B cell (primary cell): ENCODE data around the gene SCAI. TPM values are rescaled to one million over a fixed set of nuclear protein-coding genes. Genes with fewer than 3 reads are reported as not detected.

ENCODE experiments used
- ATAC-seq: fragments of 200-7000 bp; cut with Tn5 transposase; one replicate; pipeline ENCODE4 v1.10.0; 2021; ENCODE audit warnings: low read depth, mild to moderate bottlenecking, moderate number of reproducible peaks, moderate library complexity
- CTCF ChIA-PET: fragments of 350-600 bp; sonication (Branson Sonifier 250); formaldehyde crosslinking; loops from one replicate; lab custom pipeline; 2021; ENCODE audit warnings: antibody characterized with exemption, inconsistent platforms; lab: Charles Lee
- POLR2A ChIA-PET: fragments of 350-600 bp; sonication (Branson Sonifier 250); formaldehyde crosslinking; loops from one replicate; lab custom pipeline; 2021; ENCODE audit warnings: antibody characterized with exemption; lab: Charles Lee
- DNase-seq: peaks from one replicate; pipeline ENCODE4 v3.0.0; 2013
- H2AFZ ChIP-seq: 2 replicates; pipeline ENCODE4 v1.6.1; 2012; ENCODE audit warnings: mild to moderate bottlenecking, low read depth, low read length; ENCODE audit not compliant: insufficient read depth, poor library complexity, severe bottlenecking
- H3K27ac ChIP-seq, 2 donors: 1 replicate in 1 of 2; 2 replicates in 1 of 2; pipeline ENCODE4 v1.5.1; 2012 to 2013; ENCODE audit warnings: low read length in 2 of 2, mild to moderate bottlenecking in 2 of 2, moderate library complexity in 1 of 2
- H3K27me3 ChIP-seq, 4 experiments: fragments of 200-600 bp in 1 of 4; sonication (generic) in 1 of 4; replicated peaks in 1 of 4; 1 replicate in 2 of 4; 2 replicates in 2 of 4; pipeline versions ENCODE4 v1.6.1 to v1.7.0; 2013 to 2016; ENCODE audit warnings: low read length in 3 of 4, mild to moderate bottlenecking in 2 of 4, mixed read lengths in 1 of 4, moderate library complexity in 1 of 4; ENCODE audit not compliant: insufficient read depth in 4 of 4, control insufficient read depth in 3 of 4; ENCODE audit errors: control extremely low read depth in 1 of 4
- H3K36me3 ChIP-seq, 2 experiments: replicated peaks in 1 of 2; 1 replicate in 1 of 2; 2 replicates in 1 of 2; pipeline versions ENCODE4 v1.6.1 to v1.7.1; 2013; ENCODE audit warnings: low read length in 1 of 2; ENCODE audit not compliant: insufficient read depth in 2 of 2, control insufficient read depth in 1 of 2; ENCODE audit errors: control extremely low read depth in 1 of 2, extremely low read depth in 1 of 2
- H3K4me1 ChIP-seq, 2 donors: fragments of 200-600 bp in 1 of 2; sonication (generic) in 1 of 2; 1 replicate in 1 of 2; 2 replicates in 1 of 2; pipeline versions ENCODE4 v1.5.1 to v1.6.1; 2013 to 2017; ENCODE audit warnings: low read length in 2 of 2; ENCODE audit not compliant: control insufficient read depth in 2 of 2, insufficient read depth in 2 of 2
- H3K4me2 ChIP-seq: replicated peaks from 2 replicates; pipeline ENCODE3; 2012; ENCODE audit warnings: mild to moderate bottlenecking, low read depth, low read length; ENCODE audit not compliant: poor library complexity, severe bottlenecking
- H3K4me3 ChIP-seq, 5 experiments: fragments of 200-600 bp in 1 of 5; sonication (generic) in 1 of 5; 1 replicate in 3 of 5; 2 replicates in 2 of 5; pipeline versions ENCODE4 v1.5.1 to v1.7.0; 2011 to 2016; ENCODE audit warnings: low read length in 4 of 5, mild to moderate bottlenecking in 4 of 5, low read depth in 2 of 5, control low read depth in 1 of 5, moderate library complexity in 1 of 5; ENCODE audit not compliant: insufficient read depth in 1 of 5; ENCODE audit errors: control extremely low read depth in 1 of 5, extremely low read depth in 1 of 5
- H3K79me2 ChIP-seq: fragments of 200-600 bp; sonication (generic); one replicate; pipeline ENCODE4 v1.6.0; 2016; ENCODE audit warnings: low read length; ENCODE audit not compliant: control insufficient read depth, insufficient read depth
- H3K9ac ChIP-seq: fragments of 200-600 bp; sonication (generic); 2 replicates; pipeline ENCODE4 v1.6.1; 2017; ENCODE audit warnings: mild to moderate bottlenecking, low read length, moderate library complexity
- H3K9me3 ChIP-seq, 3 donors: one replicate each; pipeline versions ENCODE4 v1.6.1 to v1.7.1; 2013; ENCODE audit warnings: low read length in 2 of 3; ENCODE audit not compliant: control insufficient read depth in 2 of 3, insufficient read depth in 1 of 3; ENCODE audit errors: control extremely low read depth in 1 of 3
- H4K20me1 ChIP-seq: 2 replicates; pipeline ENCODE4 v1.6.0; 2012; ENCODE audit warnings: mild to moderate bottlenecking, low read length; ENCODE audit not compliant: insufficient read depth, control insufficient read depth, poor library complexity, severe bottlenecking
- H3K27ac Mint-ChIP-seq: one replicate; pipeline ENCODE4 v1.8.0; 2021; ENCODE audit warnings: mixed read lengths
- H3K27me3 Mint-ChIP-seq: one replicate; pipeline ENCODE4 v1.8.0; 2021; ENCODE audit warnings: mixed read lengths
- H3K4me1 Mint-ChIP-seq: one replicate; pipeline ENCODE4 v1.8.0; 2021; ENCODE audit warnings: mixed read lengths
- H3K4me3 Mint-ChIP-seq: one replicate; pipeline ENCODE4 v1.8.0; 2021; ENCODE audit warnings: mixed read lengths
- H3K9me3 Mint-ChIP-seq: one replicate; pipeline ENCODE4 v1.8.0; 2022; ENCODE audit warnings: mixed read lengths; ENCODE audit not compliant: insufficient read depth
- EZH2 ChIP-seq: IDR thresholded peaks from 2 replicates; pipeline ENCODE4 v1.6.1; 2012; ENCODE audit warnings: borderline replicate concordance, low read depth, mild to moderate bottlenecking, moderate library complexity, low read length; ENCODE audit not compliant: insufficient read depth, poor library complexity, severe bottlenecking
- WGBS: methylation state at CpG from one replicate; pipeline ENCODE4 v1.1.5; 2013; ENCODE audit warnings: missing lambda C conversion rate; ENCODE audit not compliant: insufficient coverage; 5-methylcytosine and 5-hydroxymethylcytosine counted together
- intact Hi-C: fragments of 100-400 bp; cut with micrococcal nuclease; formaldehyde crosslinking; loops from one replicate; pipeline ENCODE4 v1.10.0; 2022
- polyA plus RNA-seq: library from polyadenylated mRNA; depleted of rRNA; stranded (reverse); fragments of >200 nt; gene quantifications from 2 replicates; pipeline ENCODE4 v1.2.3, GENCODE V29; 2012
- total RNA-seq, 2 donors: library from RNA; stranded (reverse); fragments of 120-200 nt in 1 of 2; gene quantifications; 1 replicate in 1 of 2; 2 replicates in 1 of 2; pipeline versions ENCODE4 v1.2.3 to v1.2.4, GENCODE V29; 2013 to 2022
- TF ChIP-seq, protein P1 (sequence below): fragments of 200-600 bp; IDR thresholded peaks from one replicate; pipeline ENCODE4 v1.8.0; 2022; ENCODE audit warnings: antibody characterized with exemption, mild to moderate bottlenecking

SCAI gene
- total and polyA plus RNA-seq, 2 donors (not counting 1 experiment from before 2014, with no cell fraction given): 3.8 to 19.8 TPM

- no peak overlapping the region for H3K27ac ChIP-seq
- intact Hi-C loops: loop anchor here (10.0 kb wide), 1 partner anchor 105 kb away; no protein-coding TSS in a partner anchor
- POLR2A ChIA-PET: no interaction called here
- H3K4me3 Mint-ChIP-seq: no peak overlapping the region
- peaks cover 13% of the 10 kb centered on the region for H3K4me1 Mint-ChIP-seq
- no peaks in the 10 kb centered on the region for H3K36me3 ChIP-seq
- H3K79me2 ChIP-seq: no peaks in the 10 kb centered on the region
- no peaks in the 10 kb centered on the region for H3K9me3 ChIP-seq
- peaks cover 15% of the 10 kb centered on the region in 2 donors for H3K4me1 ChIP-seq
- no peak for TF ChIP-seq EZH2
- TF ChIP-seq, protein P1, sequence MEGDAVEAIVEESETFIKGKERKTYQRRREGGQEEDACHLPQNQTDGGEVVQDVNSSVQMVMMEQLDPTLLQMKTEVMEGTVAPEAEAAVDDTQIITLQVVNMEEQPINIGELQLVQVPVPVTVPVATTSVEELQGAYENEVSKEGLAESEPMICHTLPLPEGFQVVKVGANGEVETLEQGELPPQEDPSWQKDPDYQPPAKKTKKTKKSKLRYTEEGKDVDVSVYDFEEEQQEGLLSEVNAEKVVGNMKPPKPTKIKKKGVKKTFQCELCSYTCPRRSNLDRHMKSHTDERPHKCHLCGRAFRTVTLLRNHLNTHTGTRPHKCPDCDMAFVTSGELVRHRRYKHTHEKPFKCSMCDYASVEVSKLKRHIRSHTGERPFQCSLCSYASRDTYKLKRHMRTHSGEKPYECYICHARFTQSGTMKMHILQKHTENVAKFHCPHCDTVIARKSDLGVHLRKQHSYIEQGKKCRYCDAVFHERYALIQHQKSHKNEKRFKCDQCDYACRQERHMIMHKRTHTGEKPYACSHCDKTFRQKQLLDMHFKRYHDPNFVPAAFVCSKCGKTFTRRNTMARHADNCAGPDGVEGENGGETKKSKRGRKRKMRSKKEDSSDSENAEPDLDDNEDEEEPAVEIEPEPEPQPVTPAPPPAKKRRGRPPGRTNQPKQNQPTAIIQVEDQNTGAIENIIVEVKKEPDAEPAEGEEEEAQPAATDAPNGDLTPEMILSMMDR: no peak
- DNase-seq (no peak), ATAC-seq (no peak)
- H3K27ac Mint-ChIP-seq: no peak overlapping the region
- H2AFZ ChIP-seq: no peak overlapping the region
- H3K4me2 ChIP-seq: no peak overlapping the region
- no peaks in the 10 kb centered on the region for H3K27me3 ChIP-seq
- no peak overlapping the region for H3K9ac ChIP-seq
- no peaks in the 10 kb centered on the region for H3K27me3 Mint-ChIP-seq
- H3K4me3 ChIP-seq: no peak overlapping the region
- WGBS: 89% methylated on average over 2 of the region's 2 CpGs
- CTCF ChIA-PET: no interaction called here
- H4K20me1 ChIP-seq: no peaks in the 10 kb centered on the region
- H3K9me3 Mint-ChIP-seq: no peaks in the 10 kb centered on the region
Measured at GRCh38 chr9:124949387-124949786, 193.9 kb downstream of the SCAI start.

DNA sequence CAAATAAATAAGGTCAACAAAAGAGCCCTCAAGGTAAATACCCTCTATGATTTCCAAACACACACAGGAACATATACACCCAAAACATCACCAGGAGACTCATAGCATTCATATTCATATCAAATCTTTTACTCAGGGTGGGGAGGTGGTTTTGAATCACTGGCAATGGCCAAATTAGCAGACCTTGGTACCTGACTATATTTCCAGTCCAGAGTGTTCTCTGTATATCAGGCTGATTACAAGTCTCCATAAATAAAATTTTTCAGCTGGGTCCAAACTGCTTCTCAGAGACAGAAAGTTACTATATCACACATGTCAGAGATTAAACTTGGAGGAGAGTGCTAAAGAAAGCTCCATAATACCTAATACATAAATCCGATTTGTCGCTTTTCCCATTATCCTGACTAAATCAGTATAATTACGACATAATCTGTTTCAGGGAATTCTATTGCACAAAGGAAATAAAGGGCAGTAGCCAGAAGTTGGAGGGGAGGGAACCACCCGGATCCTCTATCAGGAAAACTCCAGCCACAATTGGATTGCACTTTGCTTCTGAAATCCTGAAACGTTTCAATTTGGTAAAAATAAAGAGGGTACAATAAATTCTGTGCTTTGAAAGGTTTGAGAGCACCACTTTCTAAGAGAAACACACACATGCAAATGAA lies 195.5 kb downstream of the SCAI start:
- no CpG with 5 or more reads among the region's 5 CpGs for WGBS
- Mint-ChIP-seq H3K9me3 (no peaks in the 10 kb centered on the region), H3K27ac (no peak overlapping the region), H3K27me3 (no peaks in the 10 kb centered on the region), H3K4me1 (peaks cover 13% of the 10 kb centered on the region), H3K4me3 (no peak overlapping the region)
- Histone ChIP-seq H3K27me3 (no peaks in the 10 kb centered on the region), H3K4me1 (peaks cover 15% of the 10 kb centered on the region in 2 donors), H3K9ac (no peak overlapping the region), H3K79me2 (no peaks in the 10 kb centered on the region), H3K27ac (no peak overlapping the region), H3K9me3 (no peaks in the 10 kb centered on the region), H4K20me1 (no peaks in the 10 kb centered on the region), H2AFZ (no peak overlapping the region), H3K4me3 (no peak overlapping the region), H3K36me3 (no peaks in the 10 kb centered on the region), H3K4me2 (no peak overlapping the region)
- DNase-seq (no peak), ATAC-seq (no peak)
- intact Hi-C loops: loop anchor here (10.0 kb wide), 1 partner anchor 107 kb away; no protein-coding TSS in a partner anchor
- ChIA-PET CTCF (no interaction called here), POLR2A (no interaction called here)
- TF ChIP-seq, protein P1: no peak
- TF ChIP-seq EZH2: no peak
